Thyroid gland (tissue), 4 donors: ENCODE data around the gene PRKRIP1.

Experiments used
- CTCF ChIP-seq, 6 experiments: fragments of 200-600 bp in 3 of 6; fragments of 450-650 bp in 3 of 6; sonication (generic) in 3 of 6; IDR thresholded peaks; one replicate each; pipeline ENCODE4 v1.5.1; 2016 to 2019; ENCODE audit warnings: antibody characterized with exemption in 6 of 6, mild to moderate bottlenecking in 2 of 6, inconsistent platforms in 1 of 6, moderate library complexity in 1 of 6
- POLR2A ChIP-seq, 2 donors: fragments of 450-650 bp; IDR thresholded peaks; one replicate each; pipeline ENCODE4 v1.6.1; 2017; ENCODE audit warnings: antibody characterized with exemption in 2 of 2, mild to moderate bottlenecking in 2 of 2, moderate library complexity in 1 of 2

DNA sequence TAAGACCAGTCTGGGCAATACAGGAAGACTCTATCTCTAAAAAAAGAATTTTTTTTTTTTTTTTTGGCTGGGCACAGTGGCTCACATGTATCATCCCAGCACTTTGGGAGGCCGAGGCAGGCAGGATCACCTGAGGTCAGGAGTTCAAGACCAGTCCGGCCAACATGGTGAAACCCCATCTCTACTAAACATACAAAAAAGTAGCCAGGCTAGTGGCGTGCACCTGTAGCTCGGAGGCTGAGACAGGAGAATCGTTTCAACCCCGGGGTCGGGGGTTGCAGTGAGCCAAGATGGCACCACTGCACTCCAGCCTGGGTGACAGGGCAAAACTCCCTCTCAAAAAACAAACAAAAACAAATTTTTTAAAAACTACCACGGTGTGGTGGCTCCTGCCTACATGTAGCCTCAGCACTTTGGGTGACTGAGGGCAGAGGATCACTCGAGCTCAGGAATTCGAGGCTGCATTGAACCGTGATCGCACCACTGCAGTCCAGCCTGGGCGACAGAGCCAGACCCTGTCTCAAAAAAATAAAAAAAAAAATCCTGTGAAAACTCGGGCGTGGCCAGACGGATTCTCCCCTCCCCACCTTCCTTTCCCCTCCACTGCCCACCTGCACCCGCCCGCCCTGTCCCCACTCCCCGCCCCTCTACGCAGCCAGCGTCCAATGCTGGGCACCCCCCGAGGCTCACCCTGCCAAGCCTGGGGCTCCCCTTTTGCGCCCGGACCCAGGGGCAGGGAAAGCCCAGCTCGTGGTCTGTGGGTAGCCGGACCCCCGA, 36.5 kb downstream of the PRKRIP1 start:
- TF ChIP-seq CTCF (IDR thresholded peaks at IDR 0.05) (no peak), POLR2A (IDR thresholded peaks at IDR 0.05) (peak in 1 of 2 donors; percentile 35)
